ENCODE data around the gene UBIAD1. TPM values are rescaled to one million over a fixed set of nuclear protein-coding genes. Genes with fewer than 3 reads are reported as not detected.
A peak's percentile ranks its signal among the peaks of the same experiment; 100 is the strongest.

UBIAD1 gene
- total and polyA plus RNA-seq, 10 of the 15 experiments (the other 5 are each of a cell fraction or from before 2014, with no cell fraction given), result 4.5 to 23.8 (median 16.0) TPM

DNA sequence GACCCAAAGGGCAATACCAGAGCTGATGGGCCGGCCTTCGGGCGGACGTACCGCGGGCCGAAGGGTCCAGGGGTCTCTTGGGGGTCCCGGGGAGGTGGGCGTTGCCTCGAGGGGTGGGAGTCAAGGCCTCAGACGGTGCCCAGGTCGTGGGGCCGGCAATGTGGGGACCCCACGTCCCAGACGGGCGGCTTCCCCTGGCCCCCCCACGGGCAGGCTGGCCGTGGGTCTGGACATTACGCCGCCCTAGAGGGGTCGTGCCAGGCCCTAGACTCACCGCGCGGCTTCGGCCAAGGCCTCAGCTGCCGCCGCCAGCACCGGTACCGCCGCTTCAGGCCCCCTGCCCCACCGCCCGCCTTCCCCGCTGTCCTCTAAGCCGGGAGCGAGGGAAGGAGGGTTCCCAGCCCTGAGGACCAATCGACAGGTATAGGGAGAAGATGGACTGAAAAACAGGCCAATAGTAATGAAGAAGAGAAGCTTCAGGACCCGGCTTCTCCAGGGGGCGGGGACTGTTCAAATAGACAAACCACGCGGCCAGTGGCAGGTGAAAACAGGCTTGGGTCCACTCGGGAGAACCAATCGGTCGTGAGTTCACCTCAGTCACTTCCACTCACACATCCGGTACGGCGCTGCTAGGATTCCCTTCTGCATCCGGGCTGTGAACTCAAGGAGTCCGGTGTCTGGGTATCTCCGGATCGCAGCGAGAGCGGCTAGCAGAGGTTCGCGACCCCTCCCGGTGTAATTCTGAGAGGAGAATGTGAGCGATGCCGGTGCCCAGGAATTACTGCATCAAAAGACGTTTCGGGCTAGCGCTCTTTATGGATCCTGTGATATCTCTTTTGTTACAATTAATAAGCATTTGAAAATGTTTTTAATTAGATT is 10.6 kb upstream of the UBIAD1 start, which contains the start of gene MTOR (continued):
- TF ChIP-seq TARDBP (IDR thresholded peaks at IDR 0.05; ENCODE audit: borderline replicate concordance) (peak; percentile 71; the same call in 1 of the 2 replicates), RB1 (IDR thresholded peaks at IDR 0.05; ENCODE audit: borderline replicate concordance) (no peak), NBN (IDR thresholded peaks at IDR 0.05) (peak; percentile 52), NFIC (IDR thresholded peaks at IDR 0.05; ENCODE audit: low read depth, low read length) (peak; percentile 32; the same call in 1 of the 2 replicates), EED (IDR thresholded peaks at IDR 0.05; ENCODE audit: low read depth) (no peak), SMARCA5 (IDR thresholded peaks at IDR 0.05) (peak; percentile 57), CREM (IDR thresholded peaks at IDR 0.05; ENCODE audit: low read depth) (peak; percentile 89), ZNF217 (IDR thresholded peaks at IDR 0.05) (no peak), POLR2AphosphoS5 (IDR thresholded peaks at IDR 0.05; ENCODE audit: low read length) (peak; percentile 87), GATAD2B (conservative IDR thresholded peaks at IDR 0.05; ENCODE audit: low read depth) (0 out of 2 replicates have a peak, but pooled peaks have one; percentile 19), EZH2 (IDR thresholded peaks at IDR 0.05; ENCODE audit: borderline replicate concordance, control insufficient read depth, low read depth, low read length) (no peak), YBX1 (IDR thresholded peaks at IDR 0.05) (no peak), IKZF2 (IDR thresholded peaks at IDR 0.05) (no peak), IRF4 (IDR thresholded peaks at IDR 0.05; ENCODE audit: low read depth, low read length) (peak; percentile 82)
- TF ChIP-seq, protein P1, sequence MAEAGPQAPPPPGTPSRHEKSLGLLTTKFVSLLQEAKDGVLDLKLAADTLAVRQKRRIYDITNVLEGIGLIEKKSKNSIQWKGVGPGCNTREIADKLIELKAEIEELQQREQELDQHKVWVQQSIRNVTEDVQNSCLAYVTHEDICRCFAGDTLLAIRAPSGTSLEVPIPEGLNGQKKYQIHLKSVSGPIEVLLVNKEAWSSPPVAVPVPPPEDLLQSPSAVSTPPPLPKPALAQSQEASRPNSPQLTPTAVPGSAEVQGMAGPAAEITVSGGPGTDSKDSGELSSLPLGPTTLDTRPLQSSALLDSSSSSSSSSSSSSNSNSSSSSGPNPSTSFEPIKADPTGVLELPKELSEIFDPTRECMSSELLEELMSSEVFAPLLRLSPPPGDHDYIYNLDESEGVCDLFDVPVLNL (IDR thresholded peaks at IDR 0.05; ENCODE audit: low read depth, low read length), result no peak
- TF ChIP-seq, protein P2, sequence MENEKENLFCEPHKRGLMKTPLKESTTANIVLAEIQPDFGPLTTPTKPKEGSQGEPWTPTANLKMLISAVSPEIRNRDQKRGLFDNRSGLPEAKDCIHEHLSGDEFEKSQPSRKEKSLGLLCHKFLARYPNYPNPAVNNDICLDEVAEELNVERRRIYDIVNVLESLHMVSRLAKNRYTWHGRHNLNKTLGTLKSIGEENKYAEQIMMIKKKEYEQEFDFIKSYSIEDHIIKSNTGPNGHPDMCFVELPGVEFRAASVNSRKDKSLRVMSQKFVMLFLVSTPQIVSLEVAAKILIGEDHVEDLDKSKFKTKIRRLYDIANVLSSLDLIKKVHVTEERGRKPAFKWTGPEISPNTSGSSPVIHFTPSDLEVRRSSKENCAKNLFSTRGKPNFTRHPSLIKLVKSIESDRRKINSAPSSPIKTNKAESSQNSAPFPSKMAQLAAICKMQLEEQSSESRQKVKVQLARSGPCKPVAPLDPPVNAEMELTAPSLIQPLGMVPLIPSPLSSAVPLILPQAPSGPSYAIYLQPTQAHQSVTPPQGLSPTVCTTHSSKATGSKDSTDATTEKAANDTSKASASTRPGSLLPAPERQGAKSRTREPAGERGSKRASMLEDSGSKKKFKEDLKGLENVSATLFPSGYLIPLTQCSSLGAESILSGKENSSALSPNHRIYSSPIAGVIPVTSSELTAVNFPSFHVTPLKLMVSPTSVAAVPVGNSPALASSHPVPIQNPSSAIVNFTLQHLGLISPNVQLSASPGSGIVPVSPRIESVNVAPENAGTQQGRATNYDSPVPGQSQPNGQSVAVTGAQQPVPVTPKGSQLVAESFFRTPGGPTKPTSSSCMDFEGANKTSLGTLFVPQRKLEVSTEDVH (IDR thresholded peaks at IDR 0.05; ENCODE audit: low read depth, partially characterized antibody), result peak; percentile 95
- TF ChIP-seq, protein P3, sequence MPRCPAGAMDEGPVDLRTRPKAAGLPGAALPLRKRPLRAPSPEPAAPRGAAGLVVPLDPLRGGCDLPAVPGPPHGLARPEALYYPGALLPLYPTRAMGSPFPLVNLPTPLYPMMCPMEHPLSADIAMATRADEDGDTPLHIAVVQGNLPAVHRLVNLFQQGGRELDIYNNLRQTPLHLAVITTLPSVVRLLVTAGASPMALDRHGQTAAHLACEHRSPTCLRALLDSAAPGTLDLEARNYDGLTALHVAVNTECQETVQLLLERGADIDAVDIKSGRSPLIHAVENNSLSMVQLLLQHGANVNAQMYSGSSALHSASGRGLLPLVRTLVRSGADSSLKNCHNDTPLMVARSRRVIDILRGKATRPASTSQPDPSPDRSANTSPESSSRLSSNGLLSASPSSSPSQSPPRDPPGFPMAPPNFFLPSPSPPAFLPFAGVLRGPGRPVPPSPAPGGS (IDR thresholded peaks at IDR 0.05; ENCODE audit: borderline replicate concordance, insufficient read depth, low read depth, low read length, poor library complexity, severe bottlenecking), result no peak
- TF ChIP-seq, protein P4, sequence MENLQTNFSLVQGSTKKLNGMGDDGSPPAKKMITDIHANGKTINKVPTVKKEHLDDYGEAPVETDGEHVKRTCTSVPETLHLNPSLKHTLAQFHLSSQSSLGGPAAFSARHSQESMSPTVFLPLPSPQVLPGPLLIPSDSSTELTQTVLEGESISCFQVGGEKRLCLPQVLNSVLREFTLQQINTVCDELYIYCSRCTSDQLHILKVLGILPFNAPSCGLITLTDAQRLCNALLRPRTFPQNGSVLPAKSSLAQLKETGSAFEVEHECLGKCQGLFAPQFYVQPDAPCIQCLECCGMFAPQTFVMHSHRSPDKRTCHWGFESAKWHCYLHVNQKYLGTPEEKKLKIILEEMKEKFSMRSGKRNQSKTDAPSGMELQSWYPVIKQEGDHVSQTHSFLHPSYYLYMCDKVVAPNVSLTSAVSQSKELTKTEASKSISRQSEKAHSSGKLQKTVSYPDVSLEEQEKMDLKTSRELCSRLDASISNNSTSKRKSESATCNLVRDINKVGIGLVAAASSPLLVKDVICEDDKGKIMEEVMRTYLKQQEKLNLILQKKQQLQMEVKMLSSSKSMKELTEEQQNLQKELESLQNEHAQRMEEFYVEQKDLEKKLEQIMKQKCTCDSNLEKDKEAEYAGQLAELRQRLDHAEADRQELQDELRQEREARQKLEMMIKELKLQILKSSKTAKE (IDR thresholded peaks at IDR 0.05; ENCODE audit: low read depth, poor library complexity, severe bottlenecking), result peak; percentile 81
- TF ChIP-seq, protein P5, sequence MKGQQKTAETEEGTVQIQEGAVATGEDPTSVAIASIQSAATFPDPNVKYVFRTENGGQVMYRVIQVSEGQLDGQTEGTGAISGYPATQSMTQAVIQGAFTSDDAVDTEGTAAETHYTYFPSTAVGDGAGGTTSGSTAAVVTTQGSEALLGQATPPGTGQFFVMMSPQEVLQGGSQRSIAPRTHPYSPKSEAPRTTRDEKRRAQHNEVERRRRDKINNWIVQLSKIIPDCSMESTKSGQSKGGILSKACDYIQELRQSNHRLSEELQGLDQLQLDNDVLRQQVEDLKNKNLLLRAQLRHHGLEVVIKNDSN (IDR thresholded peaks at IDR 0.05; ENCODE audit: borderline replicate concordance, extremely low read length, insufficient read depth, low read depth, low read length), result no peak

Data from GM12878 (cell line).